Epidermal melanocyte (primary cell): ENCODE data around the gene DPP6.
"Not testable (repeated sequence)": the region's sequence is repeated elsewhere in the genome, so short reads cannot be mapped to it uniquely, and the experiment has no call there.

Experiments
- DNase-seq: peaks from one replicate; pipeline ENCODE4 v3.0.0; 2011; ENCODE audit warnings: low spot score; ENCODE audit not compliant: insufficient read length

The DPP6 gene

GRCh38 chr7:154072395-154073181 lies 20.4 kb downstream of the DPP6 start:
- DNase-seq = not testable (repeated sequence)

DNA sequence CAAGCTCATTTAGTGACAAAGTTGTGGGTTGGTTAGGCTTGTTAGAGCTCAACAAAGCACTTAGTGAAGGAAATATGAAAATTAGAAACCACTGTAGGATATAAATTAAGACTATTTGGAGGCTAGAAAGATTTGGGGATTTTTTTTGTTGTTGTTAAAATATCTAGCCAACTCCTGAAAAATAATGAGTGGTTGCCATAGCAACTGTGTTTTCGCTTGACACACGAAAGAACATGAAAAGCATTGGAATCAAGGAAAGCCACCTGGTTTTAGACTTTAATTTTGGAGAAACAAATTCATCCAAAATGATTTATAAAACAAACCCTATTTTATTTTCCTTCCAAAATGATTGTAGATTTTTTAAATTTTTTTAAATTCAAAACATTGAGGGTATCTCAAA lies 26.3 kb downstream of the DPP6 start:
- not testable (repeated sequence) for DNase-seq

DNA sequence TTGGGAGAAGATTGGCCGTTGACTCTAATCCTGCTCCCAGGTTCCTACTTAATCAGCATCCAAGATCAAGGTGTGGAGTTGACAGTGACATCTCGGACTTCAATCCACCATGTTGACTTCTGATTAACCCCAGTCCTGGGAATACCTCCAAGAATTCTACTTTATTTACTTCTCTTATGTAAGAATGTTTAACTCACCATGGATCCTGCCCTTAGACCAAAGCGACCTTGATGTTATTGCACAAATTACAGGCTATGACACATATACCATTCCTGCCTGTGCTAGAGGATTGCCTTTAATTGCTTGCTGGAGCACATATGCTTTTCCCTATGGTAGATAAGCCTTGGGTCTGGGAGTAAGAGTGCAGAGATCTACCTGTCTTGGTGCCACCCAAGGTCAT lies 28.1 kb downstream of the DPP6 start:
- DNase-seq = not testable (repeated sequence)

- DNase-seq = not testable (repeated sequence)
Observed at GRCh38 chr7:154087037-154087725, 35.0 kb downstream of the DPP6 start.

- not testable (repeated sequence) for DNase-seq
Observed at GRCh38 chr7:154092093-154092492, 39.9 kb downstream of the DPP6 start.

DNA sequence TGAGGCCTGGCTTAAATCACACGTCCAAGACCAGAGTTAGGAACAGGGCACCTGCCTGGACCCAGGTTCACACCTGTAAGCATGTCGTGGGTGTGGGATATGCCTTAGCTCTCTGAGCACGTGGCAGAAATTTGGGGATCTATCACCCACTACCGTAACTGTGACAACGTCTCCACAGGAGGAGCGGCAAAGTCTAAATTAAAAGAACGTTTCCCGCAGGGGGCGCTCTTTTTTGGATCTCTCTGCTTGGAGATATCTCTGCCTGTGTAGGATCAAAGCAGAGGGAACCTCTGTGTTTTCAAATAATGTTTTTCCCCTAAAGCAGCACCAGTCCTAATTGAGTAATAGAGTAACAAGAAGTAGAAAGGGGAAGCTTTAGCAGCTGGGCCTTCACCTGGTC lies 43.0 kb downstream of the DPP6 start:
- not testable (repeated sequence) for DNase-seq

DNA sequence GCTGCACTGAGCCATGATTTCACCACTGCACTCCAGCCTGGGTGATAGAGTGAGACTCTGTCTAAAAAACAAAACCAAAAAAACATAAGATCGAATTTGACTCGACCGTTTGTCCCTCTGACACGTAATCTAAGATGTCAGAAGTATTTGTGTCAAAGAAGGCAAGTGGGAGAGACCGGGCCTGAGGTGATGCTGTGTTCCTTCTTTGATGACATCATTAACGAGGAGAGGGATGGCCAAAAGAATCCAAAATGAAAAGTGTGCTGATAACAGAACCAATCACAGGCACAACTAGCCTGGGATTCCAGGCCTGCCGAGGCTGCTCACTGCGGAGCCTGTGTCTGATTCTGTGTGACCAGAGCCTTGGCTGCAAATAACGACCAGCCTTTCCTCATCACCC lies 52.9 kb downstream of the DPP6 start:
- not testable (repeated sequence) for DNase-seq

GRCh38 chr7:154109615-154110014 lies 57.4 kb downstream of the DPP6 start:
- not testable (repeated sequence) for DNase-seq

DNA sequence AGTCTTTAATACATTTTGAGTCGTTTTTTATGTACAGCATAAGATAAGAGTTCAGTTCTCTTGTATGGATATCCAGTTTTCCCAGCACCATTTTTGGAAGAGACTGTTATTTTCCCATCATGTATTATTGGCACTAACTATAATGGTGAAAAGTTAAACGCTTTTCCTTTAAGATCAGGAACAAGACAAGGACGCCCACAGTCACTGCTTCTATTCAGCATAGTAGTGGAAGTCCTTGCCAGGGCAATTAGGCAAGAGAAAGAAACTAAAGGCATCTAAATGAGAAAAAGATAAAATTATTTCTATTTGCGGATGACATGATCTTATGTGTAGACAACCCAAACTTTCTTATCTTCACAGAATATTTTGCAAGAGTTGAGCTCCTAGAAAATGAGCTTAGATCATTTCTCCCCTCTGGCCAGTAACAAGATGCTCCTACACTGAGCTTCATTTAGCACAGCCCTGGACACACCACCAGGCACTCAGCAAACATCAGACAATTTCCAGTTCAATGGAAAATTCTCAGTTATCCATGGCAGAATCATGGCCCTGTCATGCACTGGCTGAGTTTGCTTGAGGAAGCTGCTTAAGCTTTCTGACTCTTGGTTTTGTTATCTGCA lies 61.6 kb downstream of the DPP6 start:
- DNase-seq = not testable (repeated sequence)

- not testable (repeated sequence) for DNase-seq
Observed at GRCh38 chr7:154117411-154118390, 65.5 kb downstream of the DPP6 start.

GRCh38 chr7:154120825-154121224 lies 68.6 kb downstream of the DPP6 start:
- not testable (repeated sequence) for DNase-seq

- not testable (repeated sequence) for DNase-seq
Observed at GRCh38 chr7:154122720-154123119, 70.5 kb downstream of the DPP6 start.

GRCh38 chr7:154123397-154123796 lies 71.2 kb downstream of the DPP6 start:
- not testable (repeated sequence) for DNase-seq

- DNase-seq = not testable (repeated sequence)
Observed at GRCh38 chr7:154129142-154129541, 76.9 kb downstream of the DPP6 start.

DNA sequence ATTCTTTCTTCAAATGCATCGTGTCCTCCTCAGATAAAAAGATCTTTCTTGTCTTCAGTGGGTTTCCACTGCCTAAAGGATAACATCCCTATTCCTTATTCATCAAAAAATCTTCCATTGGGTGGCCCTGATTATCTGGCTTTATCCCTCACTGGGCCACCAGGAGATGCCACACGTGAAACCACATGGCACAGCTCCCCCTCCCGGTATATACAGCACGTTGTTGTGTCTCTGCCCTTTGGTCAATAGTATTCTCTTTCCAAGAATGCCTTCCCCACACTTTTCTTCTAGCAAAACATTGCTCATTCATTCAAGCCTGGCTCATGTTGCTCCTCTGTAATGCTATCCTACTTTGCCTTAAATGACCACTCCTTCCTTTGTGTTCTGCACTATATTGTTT lies 80.4 kb downstream of the DPP6 start:
- not testable (repeated sequence) for DNase-seq

DNA sequence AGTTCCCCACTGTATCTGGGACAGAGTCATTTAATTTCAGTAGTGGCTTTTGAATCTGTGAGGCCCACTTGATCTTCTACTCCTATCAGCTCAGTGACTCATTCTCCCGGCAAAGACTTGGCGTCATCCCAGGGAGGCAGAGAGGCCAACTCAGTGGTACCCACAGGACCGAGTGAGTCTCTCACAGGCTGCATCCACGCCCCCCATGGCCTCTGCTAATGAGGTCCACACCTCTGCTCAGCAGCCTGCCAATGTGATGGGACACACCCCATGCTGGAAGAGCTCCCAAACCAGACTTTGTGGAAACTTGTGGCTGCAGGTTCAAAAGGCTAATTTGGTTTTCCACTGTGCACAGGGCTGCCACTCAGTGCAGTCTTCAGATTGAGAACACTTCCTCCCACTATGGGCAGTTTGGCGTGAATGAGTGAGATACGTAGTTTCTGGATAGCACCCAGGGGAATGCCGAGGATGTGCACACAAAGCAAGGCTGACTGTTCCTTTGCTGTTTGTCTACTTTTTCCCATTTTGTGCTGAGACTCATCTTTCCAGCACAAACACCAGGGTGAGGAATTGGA lies 81.6 kb downstream of the DPP6 start:
- DNase-seq = not testable (repeated sequence)

DNA sequence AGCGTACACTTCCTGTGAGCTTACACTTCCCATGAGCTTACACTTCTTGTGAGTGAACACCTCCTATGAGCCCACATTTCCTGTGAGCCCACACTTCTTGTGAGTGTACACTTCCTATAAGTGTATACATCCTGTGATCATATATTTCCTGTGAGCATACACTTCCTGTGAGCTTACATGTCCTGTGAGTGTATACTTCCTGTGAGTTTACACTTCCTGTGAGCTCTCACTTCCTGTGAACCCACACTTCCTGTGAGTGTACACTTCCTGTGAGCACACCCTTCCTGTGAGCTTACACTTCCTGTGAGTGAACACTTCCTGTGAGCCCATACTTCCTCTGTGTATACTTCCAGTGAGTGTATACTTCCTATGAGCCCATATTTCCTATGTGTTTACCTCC lies 82.5 kb downstream of the DPP6 start:
- not testable (repeated sequence) for DNase-seq

DNA sequence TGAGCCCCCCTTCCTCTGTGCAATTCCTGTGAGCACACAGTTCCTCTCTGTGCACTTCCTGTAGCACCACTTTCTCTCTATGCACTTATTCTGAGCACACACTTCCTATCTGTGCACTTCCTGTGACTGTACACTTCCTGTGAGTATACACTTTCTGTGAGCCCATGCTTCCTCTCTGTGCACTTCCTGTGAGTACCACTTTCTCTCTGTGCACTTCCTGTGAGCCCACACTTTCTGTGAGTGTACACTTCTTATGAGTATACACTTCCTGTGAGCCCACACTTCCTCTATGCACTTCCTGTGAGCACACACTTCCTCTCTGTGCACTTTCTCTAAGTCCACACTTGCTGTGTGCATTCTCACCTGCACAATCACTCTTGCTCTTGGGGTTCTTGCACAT lies 83.4 kb downstream of the DPP6 start:
- not testable (repeated sequence) for DNase-seq

- not testable (repeated sequence) for DNase-seq
Observed at GRCh38 chr7:154145922-154146706, 93.9 kb downstream of the DPP6 start.

DNA sequence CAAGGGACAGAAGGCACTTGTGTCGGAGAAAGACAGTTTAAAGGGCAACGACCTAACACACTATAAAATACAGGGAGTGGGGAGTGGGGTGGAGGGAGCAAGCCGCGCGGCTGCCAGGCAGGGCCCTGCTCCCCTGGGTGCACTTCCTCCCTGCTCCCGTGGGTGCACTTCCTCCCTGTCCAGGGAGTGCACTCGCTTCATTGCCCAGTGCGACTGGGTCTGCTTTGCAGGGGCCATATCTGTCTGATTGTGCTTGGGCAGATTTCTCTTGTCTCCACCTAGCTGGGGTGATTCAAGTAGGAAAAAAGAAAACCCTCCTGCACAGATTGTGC lies 94.5 kb downstream of the DPP6 start:
- not testable (repeated sequence) for DNase-seq
